HG03103 (cell line): ENCODE data around the gene NUTM2E.
"Not testable (repeated sequence)": the region's sequence is repeated elsewhere in the genome, so short reads cannot be mapped to it uniquely, and the experiment has no call there.

ENCODE experiments used
- ATAC-seq: cut with Tn5 transposase; IDR thresholded peaks from one replicate; pipeline ENCODE4 v1.9.1; 2021; ENCODE audit warnings: low read depth; ENCODE audit not compliant: unreplicated experiment

NUTM2E gene

GRCh38 chr10:79826496-79827215 is at the start of gene NUTM2E:
NUTM2E (plus strand) TSS chr10:79826739; CDS start chr10:79841741, 15,002 bp downstream.
- ATAC-seq, result peak; percentile 91

- not testable (repeated sequence) for ATAC-seq
These were observed 48.5 kb upstream of the NUTM2E start for GRCh38 chr10:79777997-79778396.

- peak; percentile 89 for ATAC-seq
These were observed 47.1 kb upstream of the NUTM2E start for GRCh38 chr10:79779310-79779938.

- not testable (repeated sequence) for ATAC-seq
These were observed 46.5 kb upstream of the NUTM2E start for GRCh38 chr10:79779992-79780391.

- not testable (repeated sequence) for ATAC-seq
These were observed 45.0 kb upstream of the NUTM2E start for GRCh38 chr10:79781584-79781983.

GRCh38 chr10:79787455-79787952 is 39.0 kb upstream of the NUTM2E start:
- ATAC-seq, result not testable (repeated sequence)

- not testable (repeated sequence) for ATAC-seq
These were observed 37.2 kb upstream of the NUTM2E start for GRCh38 chr10:79789351-79789750.

- not testable (repeated sequence) for ATAC-seq
These were observed 34.5 kb upstream of the NUTM2E start for GRCh38 chr10:79791906-79792517.

- not testable (repeated sequence) for ATAC-seq
These were observed 27.2 kb upstream of the NUTM2E start for GRCh38 chr10:79799337-79799736.

- ATAC-seq, result not testable (repeated sequence)
These were observed 20.7 kb upstream of the NUTM2E start for GRCh38 chr10:79805857-79806256.

- ATAC-seq, result not testable (repeated sequence)
These were observed 14.6 kb upstream of the NUTM2E start for GRCh38 chr10:79811895-79812294.

- not testable (repeated sequence) for ATAC-seq
These were observed 10.2 kb upstream of the NUTM2E start for GRCh38 chr10:79816290-79816689.

- ATAC-seq, result not testable (repeated sequence)
These were observed 3.2 kb upstream of the NUTM2E start for GRCh38 chr10:79823387-79823786.

GRCh38 chr10:79825587-79826011 is 940 bp upstream of the NUTM2E start:
- peak; percentile 8 for ATAC-seq

- ATAC-seq, result peak; percentile 18
These were observed 426 bp upstream of the NUTM2E start for GRCh38 chr10:79826131-79826495.

- not testable (repeated sequence) for ATAC-seq
These were observed 7.3 kb downstream of the NUTM2E start for GRCh38 chr10:79833833-79834232.

- ATAC-seq, result not testable (repeated sequence)
These were observed 9.4 kb downstream of the NUTM2E start for GRCh38 chr10:79835891-79836290.

GRCh38 chr10:79836891-79837290 is 10.4 kb downstream of the NUTM2E start:
- ATAC-seq, result not testable (repeated sequence)

GRCh38 chr10:79838441-79838840 is 11.9 kb downstream of the NUTM2E start:
- not testable (repeated sequence) for ATAC-seq

- ATAC-seq, result not testable (repeated sequence)
These were observed 26.8 kb downstream of the NUTM2E start for GRCh38 chr10:79853191-79853854.

GRCh38 chr10:79862269-79862668 is 35.7 kb downstream of the NUTM2E start:
- ATAC-seq, result not testable (repeated sequence)
